Measurements from ENCODE around the gene LRRTM1. TPM values are rescaled to one million over a fixed set of nuclear protein-coding genes. Genes with fewer than 3 reads are reported as not detected.

The LRRTM1 gene
- total and polyA plus RNA-seq, 2 of the 8 experiments (the other 6 are each of a cell fraction or from before 2014, with no cell fraction given) = 1.4 to 2.3 TPM

- Histone ChIP-seq H4K20me1 (replicated peaks in 1 of 2; ENCODE audit: control insufficient read depth in 1 of 2, insufficient read depth in 2 of 2, low read length in 2 of 2) (no peaks in the 10 kb centered on the region), H3K36me3 (ENCODE audit: control insufficient read depth in 2 of 4, insufficient read depth in 4 of 4, low read length in 3 of 4) (no peaks in the 10 kb centered on the region), H3K27ac (ENCODE audit: low read depth, low read length) (no peak overlapping the region), H3K56ac (replicated peaks; ENCODE audit: insufficient read length, low read depth, low read length) (no peak overlapping the region), H2BK5ac (ENCODE audit: low read depth, low read length) (no peak overlapping the region), H3K9me3 (ENCODE audit: insufficient read depth in 2 of 2, low read depth in 1 of 2, low read length in 1 of 2) (no peaks in the 10 kb centered on the region; a peak in 1 of 4 replicates), H3K4me3 (ENCODE audit: extremely low read depth in 1 of 4, insufficient read depth in 2 of 4, low read depth in 3 of 4, low read length in 4 of 4) (no peak overlapping the region), H2BK120ac (replicated peaks; ENCODE audit: low read depth, low read length) (no peak overlapping the region), H3K9ac (replicated peaks in 1 of 4; ENCODE audit: extremely low read depth in 1 of 4, low read depth in 3 of 4, low read length in 3 of 4) (no peak overlapping the region), H4K91ac (replicated peaks; ENCODE audit: insufficient read length, low read length) (no peak overlapping the region), H3K79me2 (ENCODE audit: control insufficient read depth in 1 of 2, insufficient read depth in 2 of 2, low read length in 2 of 2) (no peaks in the 10 kb centered on the region), H4K8ac (ENCODE audit: extremely low read depth, insufficient read depth, low read length) (no peak overlapping the region), H3K14ac (ENCODE audit: insufficient read length) (no peak overlapping the region), H4K5ac (ENCODE audit: insufficient read length, low read depth, low read length) (no peak overlapping the region), H3K4me2 (ENCODE audit: insufficient read depth in 1 of 2, low read depth in 2 of 2, low read length in 2 of 2) (no peak overlapping the region), H3K4ac (replicated peaks; ENCODE audit: insufficient read length, low read depth, low read length) (no peak overlapping the region), H2BK15ac (ENCODE audit: low read length) (no peak overlapping the region), H2BK20ac (ENCODE audit: low read length) (no peak overlapping the region), H3K23me2 (ENCODE audit: low read depth, low read length) (no peaks in the 10 kb centered on the region), H3K4me1 (replicated peaks in 1 of 4; ENCODE audit: control insufficient read depth in 3 of 4, insufficient read depth in 4 of 4, low read length in 3 of 4) (no peaks in the 10 kb centered on the region), H2AFZ (ENCODE audit: low read length) (no peak overlapping the region), H3K23ac (ENCODE audit: insufficient read length) (no peak overlapping the region), H2BK12ac (ENCODE audit: low read depth, low read length) (no peak overlapping the region), H3K18ac (ENCODE audit: extremely low read depth, low read length) (no peak overlapping the region), H2AK5ac (ENCODE audit: low read depth, low read length) (no peak overlapping the region), H3K27me3 (replicated peaks in 1 of 4; ENCODE audit: control insufficient read depth in 3 of 4, extremely low read depth in 1 of 4, insufficient read depth in 3 of 4, low read length in 3 of 4) (no peaks in the 10 kb centered on the region), H3K79me1 (ENCODE audit: low read depth, low read length) (no peaks in the 10 kb centered on the region)
- ChIA-PET CTCF (ENCODE audit: partially characterized antibody) (no interaction called here), POLR2A (ENCODE audit: partially characterized antibody) (no interaction called here)
- DNase-seq (ENCODE audit: low read depth in 1 of 2, low spot score in 2 of 2) = no peak
- WGBS, 2 experiments (ENCODE audit: extremely low coverage in 1 of 2, insufficient coverage in 1 of 2, insufficient read length in 1 of 2, insufficient replicate concordance in 2 of 2, low coverage in 1 of 2, low lambda C conversion rate in 2 of 2, missing lambda C conversion rate in 1 of 2) = 89% methylated on average over 5 of the region's 5 CpGs; no CpG with 5 or more reads in 1 of the 2 experiments
- no peak for FAIRE-seq
- TF ChIP-seq CTCF (IDR thresholded peaks at IDR 0.05; ENCODE audit: control extremely low read depth in 1 of 3, insufficient read depth in 1 of 3, low read depth in 1 of 3, low read length in 3 of 3) = no peak
- TF ChIP-seq SRF (IDR thresholded peaks at IDR 0.05; ENCODE audit: low read depth, low read length) = no peak
- no peak for TF ChIP-seq EP300 (IDR thresholded peaks at IDR 0.05; ENCODE audit: borderline replicate concordance in 1 of 2, low read depth in 2 of 2, low read length in 2 of 2)
- no peak for TF ChIP-seq NANOG (IDR thresholded peaks at IDR 0.05; ENCODE audit: insufficient read depth, low read depth, low read length, poor library complexity, severe bottlenecking)
- no peak for TF ChIP-seq TAF1 (IDR thresholded peaks at IDR 0.05; ENCODE audit: low read depth, low read length)
- TF ChIP-seq SP1 (IDR thresholded peaks at IDR 0.05; ENCODE audit: low read depth, low read length) = no peak
- TF ChIP-seq KDM5A (IDR thresholded peaks at IDR 0.05; ENCODE audit: low read length) = no peak
- TF ChIP-seq TCF12 (IDR thresholded peaks at IDR 0.05; ENCODE audit: low read depth, low read length) = no peak
- TF ChIP-seq BCL11A (IDR thresholded peaks at IDR 0.05; ENCODE audit: low read depth in 2 of 2, low read length in 2 of 2) = no peak
- TF ChIP-seq GTF2F1 (IDR thresholded peaks at IDR 0.05; ENCODE audit: borderline replicate concordance, low read depth, low read length) = no peak
- no peak for TF ChIP-seq CTBP2 (IDR thresholded peaks at IDR 0.05; ENCODE audit: borderline replicate concordance, insufficient read depth, insufficient read length, low read length)
- TF ChIP-seq MAX (IDR thresholded peaks at IDR 0.05) = no peak
Measured at GRCh38 chr2:80269806-80270205, 34.7 kb downstream of the LRRTM1 start.
